ENCODE measurements around the gene SLC25A14.
A peak's percentile ranks its signal among the peaks of the same experiment; 100 is the strongest.

Gene SLC25A14

DNA sequence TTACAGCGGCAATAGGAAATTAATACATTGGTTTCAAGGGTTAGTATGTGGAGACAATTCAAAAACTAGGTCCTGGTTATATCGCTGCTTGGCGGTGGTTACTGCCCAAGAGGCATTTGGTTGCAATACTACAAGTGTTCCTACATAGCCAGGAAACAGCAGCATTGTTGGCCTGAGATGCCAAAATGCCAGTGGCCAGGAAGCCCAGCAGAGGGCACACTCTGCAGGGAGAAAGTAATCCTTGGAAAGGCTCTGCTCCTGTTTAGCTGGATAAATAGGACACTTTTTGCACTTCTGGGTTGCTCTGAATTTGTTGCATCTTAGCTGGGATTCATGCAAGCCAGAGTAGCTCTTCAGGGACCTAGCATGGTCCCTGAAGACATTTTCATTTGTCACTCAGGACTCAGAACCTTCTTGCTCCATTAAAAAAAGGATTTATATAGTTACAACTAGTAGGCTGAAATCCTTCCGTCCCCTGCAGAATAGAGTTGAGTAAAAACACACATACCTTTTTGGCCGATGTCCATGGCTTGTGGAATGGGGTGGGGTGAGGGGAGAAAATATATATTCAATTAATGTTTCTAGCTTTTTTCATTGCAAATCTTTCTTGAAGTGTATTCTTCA, 53.8 kb downstream of the SLC25A14 start:
- Histone ChIP-seq H3K27ac (ENCODE audit: low read depth, low read length) (no peak overlapping the region), H3K36me3 (ENCODE audit: low read length) (no peaks in the 10 kb centered on the region), H2AFZ (ENCODE audit: low read depth, low read length, severe bottlenecking) (no peak overlapping the region), H3K9me3 (ENCODE audit: insufficient read depth, low read length) (no peaks in the 10 kb centered on the region), H4K20me1 (ENCODE audit: low read depth, low read length) (no peaks in the 10 kb centered on the region), H3K27me3 (ENCODE audit: low read length) (no peaks in the 10 kb centered on the region), H3K9me2 (replicated peaks; ENCODE audit: insufficient read depth, low read length) (no peaks in the 10 kb centered on the region), H3K79me2 (ENCODE audit: insufficient read depth, low read length) (no peaks in the 10 kb centered on the region), H3K4me3 (ENCODE audit: insufficient read depth, low read length, poor library complexity, severe bottlenecking) (no peak overlapping the region), H3F3A (ENCODE audit: insufficient read depth) (no peaks in the 10 kb centered on the region), H3K4me2 (ENCODE audit: low read depth, low read length, poor library complexity, severe bottlenecking) (no peak overlapping the region), H3K9ac (ENCODE audit: low read length) (no peak overlapping the region)
- TF ChIP-seq, protein P1, sequence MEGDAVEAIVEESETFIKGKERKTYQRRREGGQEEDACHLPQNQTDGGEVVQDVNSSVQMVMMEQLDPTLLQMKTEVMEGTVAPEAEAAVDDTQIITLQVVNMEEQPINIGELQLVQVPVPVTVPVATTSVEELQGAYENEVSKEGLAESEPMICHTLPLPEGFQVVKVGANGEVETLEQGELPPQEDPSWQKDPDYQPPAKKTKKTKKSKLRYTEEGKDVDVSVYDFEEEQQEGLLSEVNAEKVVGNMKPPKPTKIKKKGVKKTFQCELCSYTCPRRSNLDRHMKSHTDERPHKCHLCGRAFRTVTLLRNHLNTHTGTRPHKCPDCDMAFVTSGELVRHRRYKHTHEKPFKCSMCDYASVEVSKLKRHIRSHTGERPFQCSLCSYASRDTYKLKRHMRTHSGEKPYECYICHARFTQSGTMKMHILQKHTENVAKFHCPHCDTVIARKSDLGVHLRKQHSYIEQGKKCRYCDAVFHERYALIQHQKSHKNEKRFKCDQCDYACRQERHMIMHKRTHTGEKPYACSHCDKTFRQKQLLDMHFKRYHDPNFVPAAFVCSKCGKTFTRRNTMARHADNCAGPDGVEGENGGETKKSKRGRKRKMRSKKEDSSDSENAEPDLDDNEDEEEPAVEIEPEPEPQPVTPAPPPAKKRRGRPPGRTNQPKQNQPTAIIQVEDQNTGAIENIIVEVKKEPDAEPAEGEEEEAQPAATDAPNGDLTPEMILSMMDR (IDR thresholded peaks at IDR 0.05; ENCODE audit: insufficient read depth, low read length, poor library complexity, severe bottlenecking) = peak; percentile 12
- no peak for TF ChIP-seq EZH2phosphoT487 (conservative IDR thresholded peaks at IDR 0.05; ENCODE audit: low read length)

DNA sequence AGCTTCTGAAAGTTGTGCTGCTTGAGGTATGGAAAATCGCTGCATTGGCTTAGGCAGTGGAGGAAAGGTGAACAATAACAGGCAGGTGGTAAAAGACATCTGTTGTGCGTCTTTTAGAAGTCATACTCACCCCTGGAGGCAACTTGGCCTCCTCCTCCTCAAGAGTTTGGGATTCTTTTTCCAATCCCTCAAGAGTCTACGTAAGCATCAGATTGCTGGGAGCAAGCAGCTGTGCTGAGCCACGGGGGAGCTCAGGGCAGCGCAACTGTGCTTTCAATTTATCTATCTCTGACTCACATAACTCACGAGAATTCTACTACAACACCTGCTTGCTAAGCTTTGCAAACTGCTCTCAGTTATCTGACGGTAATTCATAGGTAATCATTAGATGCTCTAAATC, 55.6 kb downstream of the SLC25A14 start:
- no peak overlapping the region for H3K4me2 ChIP-seq (ENCODE audit: low read depth, low read length, poor library complexity, severe bottlenecking)
- no peaks in the 10 kb centered on the region for H3K27me3 ChIP-seq (ENCODE audit: low read length)
- TF ChIP-seq, protein P1 (IDR thresholded peaks at IDR 0.05; ENCODE audit: insufficient read depth, low read length, poor library complexity, severe bottlenecking) = no peak
- TF ChIP-seq EZH2phosphoT487 (conservative IDR thresholded peaks at IDR 0.05; ENCODE audit: low read length) = no peak
- H3K9me3 ChIP-seq (ENCODE audit: insufficient read depth, low read length) = no peaks in the 10 kb centered on the region
- no peak overlapping the region for H2AFZ ChIP-seq (ENCODE audit: low read depth, low read length, severe bottlenecking)
- no peak overlapping the region for H3K9ac ChIP-seq (ENCODE audit: low read length)
- no peak overlapping the region for H3K4me3 ChIP-seq (ENCODE audit: insufficient read depth, low read length, poor library complexity, severe bottlenecking)
- H3K27ac ChIP-seq (ENCODE audit: low read depth, low read length) = no peak overlapping the region
- no peaks in the 10 kb centered on the region for H3F3A ChIP-seq (ENCODE audit: insufficient read depth)
- H3K9me2 ChIP-seq (replicated peaks; ENCODE audit: insufficient read depth, low read length) = no peaks in the 10 kb centered on the region
- H3K36me3 ChIP-seq (ENCODE audit: low read length) = no peaks in the 10 kb centered on the region
- no peaks in the 10 kb centered on the region for H3K79me2 ChIP-seq (ENCODE audit: insufficient read depth, low read length)
- H4K20me1 ChIP-seq (ENCODE audit: low read depth, low read length) = no peaks in the 10 kb centered on the region

GRCh38 chrX:130401415-130402207, 61.9 kb downstream of the SLC25A14 start, which contains the start of gene RBMX2:
Gene RBMX2, plus strand, starts transcription at chrX:130401987. Its CDS starts 46 bp downstream, at chrX:130402033.
- Histone ChIP-seq H3K9me2 (replicated peaks; ENCODE audit: insufficient read depth, low read length) (no peaks in the 10 kb centered on the region), H4K20me1 (ENCODE audit: low read depth, low read length) (no peaks in the 10 kb centered on the region), H3K4me2 (ENCODE audit: low read depth, low read length, poor library complexity, severe bottlenecking) (peak within 1 kb of the TSS; percentile 88), H2AFZ (ENCODE audit: low read depth, low read length, severe bottlenecking) (peak within 1 kb of the TSS; percentile 44), H3K9me3 (ENCODE audit: insufficient read depth, low read length) (no peaks in the 10 kb centered on the region), H3K79me2 (ENCODE audit: insufficient read depth, low read length) (peaks cover 13% of the 10 kb centered on the region; the same call in 1 of the 2 replicates), H3K9ac (ENCODE audit: low read length) (peak within 1 kb of the TSS; percentile 83), H3K27me3 (ENCODE audit: low read length) (no peaks in the 10 kb centered on the region), H3F3A (ENCODE audit: insufficient read depth) (no peaks in the 10 kb centered on the region), H3K27ac (ENCODE audit: low read depth, low read length) (peak within 1 kb of the TSS; percentile 60), H3K4me3 (ENCODE audit: insufficient read depth, low read length, poor library complexity, severe bottlenecking) (peak within 1 kb of the TSS; percentile 88), H3K36me3 (ENCODE audit: low read length) (no peaks in the 10 kb centered on the region)
- TF ChIP-seq EZH2phosphoT487 (conservative IDR thresholded peaks at IDR 0.05; ENCODE audit: low read length) = no peak
- TF ChIP-seq, protein P1 (IDR thresholded peaks at IDR 0.05; ENCODE audit: insufficient read depth, low read length, poor library complexity, severe bottlenecking) = no peak
